Neural cell (in vitro differentiated cells): ENCODE data around the gene CCL28. TPM values are rescaled to one million over a fixed set of nuclear protein-coding genes. Genes with fewer than 3 reads are reported as not detected.

Experiments
- H2AFZ ChIP-seq: fragments of 200-600, 300-800 bp; sonication (generic), shearing (Covaris generic); 2 replicates; pipeline ENCODE4 v1.6.0; 2014; ENCODE audit warnings: low read depth, mild to moderate bottlenecking, antibody characterized with exemption, low read length, moderate library complexity
- H3F3A ChIP-seq: fragments of 200-600 bp; shearing (Covaris generic); 2 replicates; pipeline ENCODE4 v1.6.1; 2016; ENCODE audit warnings: mild to moderate bottlenecking, moderate library complexity, mixed read lengths, antibody characterized with exemption, low read length; ENCODE audit not compliant: insufficient read depth, poor library complexity, severe bottlenecking
- H3K27ac ChIP-seq: fragments of 200-600, 300-800 bp; sonication (generic), shearing (Covaris generic); 2 replicates; pipeline ENCODE4 v1.5.1; 2014; ENCODE audit warnings: mild to moderate bottlenecking, low read length, moderate library complexity
- H3K27me3 ChIP-seq: fragments of 300-800, 200-600 bp; sonication (generic), shearing (Covaris generic); 2 replicates; pipeline ENCODE4 v1.6.0; 2014; ENCODE audit warnings: mild to moderate bottlenecking, low read depth, low read length, moderate library complexity; ENCODE audit not compliant: insufficient read depth
- H3K36me3 ChIP-seq: fragments of 300-800, 200-600 bp; sonication (generic), shearing (Covaris generic); 2 replicates; pipeline ENCODE4 v1.5.1; 2014; ENCODE audit warnings: mild to moderate bottlenecking, antibody characterized with exemption, low read length, moderate library complexity; ENCODE audit not compliant: insufficient read depth
- H3K4me2 ChIP-seq: fragments of 300-800, 200-600 bp; sonication (generic), shearing (Covaris generic); 2 replicates; pipeline ENCODE4 v1.6.0; 2014; ENCODE audit warnings: mild to moderate bottlenecking, low read length
- H3K4me3 ChIP-seq: fragments of 300-800, 200-600 bp; sonication (generic), shearing (Covaris generic); 2 replicates; pipeline ENCODE4 v1.5.1; 2014; ENCODE audit warnings: mild to moderate bottlenecking, low read length, moderate library complexity
- H3K79me2 ChIP-seq: fragments of 200-600 bp; shearing (Covaris generic); replicated peaks from 2 replicates; pipeline ENCODE4 v1.6.0; 2014; ENCODE audit warnings: mild to moderate bottlenecking, low read length, moderate library complexity; ENCODE audit not compliant: insufficient read depth
- H3K9ac ChIP-seq: fragments of 300-800, 200-600 bp; sonication (generic), shearing (Covaris generic); 2 replicates; pipeline ENCODE4 v1.6.1; 2016; ENCODE audit warnings: mild to moderate bottlenecking, low read length, mixed read lengths
- H3K9me2 ChIP-seq: fragments of 200-600 bp; shearing (Covaris generic); 2 replicates; pipeline ENCODE4 v1.6.1; 2016; ENCODE audit warnings: mild to moderate bottlenecking, low read length, mixed read lengths; ENCODE audit not compliant: insufficient read depth
- H3K9me3 ChIP-seq: fragments of 200-600, 300-800 bp; sonication (generic), shearing (Covaris generic); 2 replicates; pipeline ENCODE4 v1.6.1; 2016; ENCODE audit warnings: mild to moderate bottlenecking, mixed run types, low read length, moderate library complexity, mixed read lengths
- H4K20me1 ChIP-seq: fragments of 200-600 bp; shearing (Covaris generic); 2 replicates; pipeline ENCODE4 v1.6.1; 2016; ENCODE audit warnings: mild to moderate bottlenecking, mixed run types; ENCODE audit not compliant: insufficient read depth
- CTCF ChIP-seq: fragments of 450-650 bp; IDR thresholded peaks from 2 replicates; pipeline ENCODE4 v1.5.1; 2014; ENCODE audit warnings: antibody characterized with exemption, mild to moderate bottlenecking, moderate library complexity; ENCODE audit not compliant: poor library complexity, severe bottlenecking
- EP300 ChIP-seq: fragments of 450-650 bp; conservative IDR thresholded peaks from 2 replicates; pipeline ENCODE4 v1.6.1; 2014; ENCODE audit warnings: antibody characterized with exemption, mild to moderate bottlenecking, moderate library complexity; ENCODE audit not compliant: poor library complexity, severe bottlenecking
- EZH2 ChIP-seq: fragments of 200-600, 300-800 bp; shearing (Covaris generic), sonication (generic); IDR thresholded peaks from 2 replicates; pipeline ENCODE4 v1.6.1; 2014; ENCODE audit warnings: antibody characterized with exemption, low read length, borderline replicate concordance, mild to moderate bottlenecking; ENCODE audit not compliant: insufficient read depth, poor library complexity, severe bottlenecking
- MXI1 ChIP-seq: fragments of 450-650 bp; conservative IDR thresholded peaks from 2 replicates; pipeline ENCODE4 v1.6.1; 2014; ENCODE audit warnings: antibody characterized with exemption, mild to moderate bottlenecking; ENCODE audit not compliant: poor library complexity, severe bottlenecking
- POLR2AphosphoS5 ChIP-seq: IDR thresholded peaks from 2 replicates; pipeline ENCODE4 v1.6.1; 2012
- RAD21 ChIP-seq: fragments of 450-650 bp; conservative IDR thresholded peaks from 2 replicates; pipeline ENCODE4 v1.6.1; 2014; ENCODE audit warnings: antibody characterized with exemption, mild to moderate bottlenecking, moderate library complexity
- REST ChIP-seq: IDR thresholded peaks from 2 replicates; pipeline ENCODE4 v1.6.1; 2012; ENCODE audit warnings: borderline replicate concordance
- SMC3 ChIP-seq: fragments of 450-650 bp; conservative IDR thresholded peaks from 2 replicates; pipeline ENCODE4 v1.6.1; 2014; ENCODE audit warnings: antibody characterized with exemption, mild to moderate bottlenecking, moderate library complexity; ENCODE audit not compliant: poor library complexity
- TAF1 ChIP-seq: IDR thresholded peaks from 2 replicates; pipeline ENCODE4 v1.6.1; 2012; ENCODE audit warnings: low read depth
- polyA minus RNA-seq: library from RNA; depleted of rRNA, polyadenylated mRNA; stranded (reverse); fragments of >200 nt; gene quantifications from 2 replicates; pipeline ENCODE4 v1.2.3, GENCODE V29; 2014
- polyA plus RNA-seq: library from polyadenylated mRNA; depleted of rRNA; stranded (reverse); fragments of >200 nt; gene quantifications from 2 replicates; pipeline ENCODE4 v1.2.3, GENCODE V29; 2014

CCL28 gene
- not detected in 2 replicates for polyA plus RNA-seq
- polyA minus RNA-seq: not detected in 2 replicates

- TF ChIP-seq CTCF (no peak), REST (no peak), EP300 (no peak), EZH2 (no peak)
- H3K27me3 ChIP-seq: no peaks in the 10 kb centered on the region
Observed at GRCh38 chr5:43412156-43412555, at the start of gene CCL28. Gene CCL28 (minus strand): TSS chr5:43412391. CDS start chr5:43412316, 75 bp downstream.

GRCh38 chr5:43461066-43461465 is 48.9 kb upstream of the CCL28 start:
- H3K9me2 ChIP-seq: no peaks in the 10 kb centered on the region
- H2AFZ ChIP-seq: no peak overlapping the region
- H3K9ac ChIP-seq: no peak overlapping the region
- no peaks in the 10 kb centered on the region for H3F3A ChIP-seq
- H3K27me3 ChIP-seq: no peaks in the 10 kb centered on the region
- TF ChIP-seq POLR2AphosphoS5: no peak
- no peak for TF ChIP-seq EZH2
- no peak for TF ChIP-seq RAD21
- H4K20me1 ChIP-seq: no peaks in the 10 kb centered on the region
- H3K27ac ChIP-seq: no peak overlapping the region
- H3K9me3 ChIP-seq: peaks cover 4% of the 10 kb centered on the region
- H3K79me2 ChIP-seq: no peaks in the 10 kb centered on the region
- H3K4me2 ChIP-seq: no peak overlapping the region
- H3K4me3 ChIP-seq: no peak overlapping the region
- H3K36me3 ChIP-seq: no peaks in the 10 kb centered on the region

More at GRCh38 chr5:43412156-43412555, at the start of gene CCL28:
- no peak within 1 kb of the TSS for H3K9ac ChIP-seq
- H3F3A ChIP-seq: no peaks in the 10 kb centered on the region
- H3K36me3 ChIP-seq: no peaks in the 10 kb centered on the region
- H3K4me2 ChIP-seq: no peak within 1 kb of the TSS
- H4K20me1 ChIP-seq: no peaks in the 10 kb centered on the region
- no peaks in the 10 kb centered on the region for H3K9me3 ChIP-seq
- H2AFZ ChIP-seq: no peak within 1 kb of the TSS
- H3K4me3 ChIP-seq: no peak within 1 kb of the TSS
- no peaks in the 10 kb centered on the region for H3K9me2 ChIP-seq
- no peak within 1 kb of the TSS for H3K27ac ChIP-seq
- no peaks in the 10 kb centered on the region for H3K79me2 ChIP-seq

- Histone ChIP-seq H3K9ac (no peak overlapping the region), H3K9me2 (no peaks in the 10 kb centered on the region), H3K36me3 (no peaks in the 10 kb centered on the region), H3K9me3 (peaks cover 4% of the 10 kb centered on the region), H3K79me2 (no peaks in the 10 kb centered on the region), H3F3A (no peaks in the 10 kb centered on the region), H3K4me2 (no peak overlapping the region), H3K4me3 (no peak overlapping the region), H3K27ac (no peak overlapping the region), H2AFZ (no peak overlapping the region), H3K27me3 (no peaks in the 10 kb centered on the region), H4K20me1 (no peaks in the 10 kb centered on the region)
- no peak for TF ChIP-seq CTCF
- TF ChIP-seq REST: no peak
- TF ChIP-seq TAF1: no peak
- no peak for TF ChIP-seq SMC3
- TF ChIP-seq EZH2: no peak
- no peak for TF ChIP-seq RAD21
- TF ChIP-seq EP300: no peak
- no peak for TF ChIP-seq POLR2AphosphoS5
- TF ChIP-seq MXI1: no peak
Observed at GRCh38 chr5:43456556-43456955, 44.4 kb upstream of the CCL28 start.
